ENCODE measurements around the gene FEZF1. TPM values are rescaled to one million over a fixed set of nuclear protein-coding genes. Genes with fewer than 3 reads are reported as not detected.

The FEZF1 gene
- total and polyA plus RNA-seq, 2 experiments from 2014 or later = 0.13 TPM; not detected in 1

DNA sequence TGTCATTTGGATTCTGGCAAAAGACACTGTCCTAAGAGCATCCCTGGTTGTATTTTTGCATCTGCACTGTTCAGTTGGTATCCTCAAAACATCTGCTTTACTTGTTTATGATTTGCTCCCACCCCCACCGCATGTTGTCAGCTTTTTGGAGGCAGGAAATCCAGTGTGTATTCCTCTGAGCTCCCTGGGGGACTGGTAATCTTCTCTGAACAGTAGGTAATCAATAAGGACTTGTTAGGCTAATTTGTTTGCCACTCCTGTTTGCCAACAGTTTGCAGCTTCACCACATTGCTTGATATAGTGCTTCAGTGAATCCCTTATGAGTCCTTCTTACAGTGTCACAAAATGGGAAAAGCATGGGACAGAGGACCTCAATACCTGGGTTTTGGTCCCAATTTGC, 49.1 kb downstream of the FEZF1 start:
- WGBS (ENCODE audit: low lambda C conversion rate, missing lambda C conversion rate) = 0% methylated on average over 1 of the region's 1 CpG

More for the DNA sequence above, 49.1 kb downstream of the FEZF1 start:
- no peak overlapping the region for H2AFZ ChIP-seq
- H3K4me3 ChIP-seq = no peak overlapping the region
- H3K9me3 ChIP-seq (ENCODE audit: low read depth) = no peaks in the 10 kb centered on the region
- peaks cover 20% of the 10 kb centered on the region for H3K27me3 ChIP-seq
- no peaks in the 10 kb centered on the region for H3K9me2 ChIP-seq (replicated peaks; ENCODE audit: insufficient read depth)
- no peak for DNase-seq (ENCODE audit: low spot score)
- H3K79me2 ChIP-seq = no peaks in the 10 kb centered on the region
- no peaks in the 10 kb centered on the region for H3K36me3 ChIP-seq (replicated peaks; ENCODE audit: insufficient read depth, low read depth)
- TF ChIP-seq EZH2 (IDR thresholded peaks at IDR 0.05; ENCODE audit: borderline replicate concordance) = no peak
- no peak for TF ChIP-seq EZH2phosphoT487 (IDR thresholded peaks at IDR 0.05; ENCODE audit: low read depth, severe bottlenecking, unreplicated experiment)
- TF ChIP-seq, protein P1, sequence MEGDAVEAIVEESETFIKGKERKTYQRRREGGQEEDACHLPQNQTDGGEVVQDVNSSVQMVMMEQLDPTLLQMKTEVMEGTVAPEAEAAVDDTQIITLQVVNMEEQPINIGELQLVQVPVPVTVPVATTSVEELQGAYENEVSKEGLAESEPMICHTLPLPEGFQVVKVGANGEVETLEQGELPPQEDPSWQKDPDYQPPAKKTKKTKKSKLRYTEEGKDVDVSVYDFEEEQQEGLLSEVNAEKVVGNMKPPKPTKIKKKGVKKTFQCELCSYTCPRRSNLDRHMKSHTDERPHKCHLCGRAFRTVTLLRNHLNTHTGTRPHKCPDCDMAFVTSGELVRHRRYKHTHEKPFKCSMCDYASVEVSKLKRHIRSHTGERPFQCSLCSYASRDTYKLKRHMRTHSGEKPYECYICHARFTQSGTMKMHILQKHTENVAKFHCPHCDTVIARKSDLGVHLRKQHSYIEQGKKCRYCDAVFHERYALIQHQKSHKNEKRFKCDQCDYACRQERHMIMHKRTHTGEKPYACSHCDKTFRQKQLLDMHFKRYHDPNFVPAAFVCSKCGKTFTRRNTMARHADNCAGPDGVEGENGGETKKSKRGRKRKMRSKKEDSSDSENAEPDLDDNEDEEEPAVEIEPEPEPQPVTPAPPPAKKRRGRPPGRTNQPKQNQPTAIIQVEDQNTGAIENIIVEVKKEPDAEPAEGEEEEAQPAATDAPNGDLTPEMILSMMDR (IDR thresholded peaks at IDR 0.05; ENCODE audit: poor library complexity) = no peak
- no peaks in the 10 kb centered on the region for H3K4me1 ChIP-seq (ENCODE audit: insufficient read depth)
- no peaks in the 10 kb centered on the region for H4K20me1 ChIP-seq (ENCODE audit: insufficient read depth, poor library complexity, severe bottlenecking)
- H3K4me2 ChIP-seq = no peak overlapping the region
- H3K27ac ChIP-seq = no peak overlapping the region

Other genes starting within 250 kb of the FEZF1 start
- 36.2 and 41.9 TPM in 2 replicates for gene AASS, start 160.5 kb downstream of the FEZF1 start, total RNA-seq
- gene AASS, start 160.5 kb downstream of the FEZF1 start, polyA plus RNA-seq = 17.3 and 22.4 TPM in 2 replicates

All from hepatocyte (in vitro differentiated cells).